Stimulated activated CD8-positive, alpha-beta memory T cell treated with anti-CD3 and anti-CD28 coated beads, Interleukin-7, amount 100 ng/mL, for 1 hour (primary cell): ENCODE data around the gene ZBTB20.

Source experiments
- DNase-seq, 2 donors: peaks; one replicate each; pipeline ENCODE4 v3.0.0-alpha.2; 2020; ENCODE audit warnings: low read depth in 2 of 2

The ZBTB20 gene

GRCh38 chr3:114332342-114333179 is 814.5 kb downstream of the ZBTB20 start:
- no peak for DNase-seq

GRCh38 chr3:114331710-114332109 is 815.4 kb downstream of the ZBTB20 start:
- DNase-seq, result no peak

- no peak for DNase-seq
Measured at GRCh38 chr3:114331007-114331406, 816.1 kb downstream of the ZBTB20 start.

GRCh38 chr3:114329823-114330222 is 817.3 kb downstream of the ZBTB20 start:
- DNase-seq, result no peak

- DNase-seq, result no peak
Measured at GRCh38 chr3:114328345-114328744, 818.7 kb downstream of the ZBTB20 start.

- no peak for DNase-seq
Measured at GRCh38 chr3:114327665-114328064, 819.4 kb downstream of the ZBTB20 start.

GRCh38 chr3:114323546-114324254 is 823.4 kb downstream of the ZBTB20 start:
- no peak for DNase-seq

GRCh38 chr3:114320246-114320645 is 826.8 kb downstream of the ZBTB20 start:
- DNase-seq, result no peak

GRCh38 chr3:114319453-114319852 is 827.6 kb downstream of the ZBTB20 start:
- no peak for DNase-seq

- DNase-seq, result no peak
Measured at GRCh38 chr3:114318295-114318694, 828.8 kb downstream of the ZBTB20 start.

GRCh38 chr3:114314282-114314681 is 832.8 kb downstream of the ZBTB20 start:
- no peak for DNase-seq

GRCh38 chr3:114313426-114313825 is 833.7 kb downstream of the ZBTB20 start:
- no peak for DNase-seq

GRCh38 chr3:114310695-114311094 is 836.4 kb downstream of the ZBTB20 start:
- no peak for DNase-seq

GRCh38 chr3:114308830-114309229 is 838.3 kb downstream of the ZBTB20 start:
- no peak for DNase-seq

- DNase-seq, result no peak
Measured at GRCh38 chr3:114308377-114308776, 838.7 kb downstream of the ZBTB20 start.

GRCh38 chr3:114307832-114308231 is 839.3 kb downstream of the ZBTB20 start:
- DNase-seq, result no peak

GRCh38 chr3:114307222-114307830 is 839.8 kb downstream of the ZBTB20 start:
- no peak for DNase-seq

- DNase-seq, result no peak
Measured at GRCh38 chr3:114299941-114300624, 847.0 kb downstream of the ZBTB20 start.

- no peak for DNase-seq
Measured at GRCh38 chr3:114299421-114299820, 847.7 kb downstream of the ZBTB20 start.

GRCh38 chr3:114295946-114296345 is 851.1 kb downstream of the ZBTB20 start:
- no peak for DNase-seq

- no peak for DNase-seq
Measured at GRCh38 chr3:114294940-114295480, 852.1 kb downstream of the ZBTB20 start.
